Panc1 (cell line): ENCODE results near the gene KIF26A. TPM values are rescaled to one million over a fixed set of nuclear protein-coding genes. Genes with fewer than 3 reads are reported as not detected.

Source experiments
- ATAC-seq: fragments of 200-7000 bp; cut with Tn5 transposase; 2 replicates; pipeline ENCODE4 v1.9.1; 2020; ENCODE audit warnings: mild to moderate bottlenecking, moderate library complexity
- BruUV-seq: library from RNA; stranded (reverse); fragments of 400-500 nt; replicated peaks from 2 replicates; lab custom pipeline; 2021; lab: Mats Ljungman, UMichigan
- CTCF ChIA-PET: fragments of 300-600 bp; sonication (Branson Sonifier 250); formaldehyde crosslinking; loops from one replicate; lab custom pipeline; 2022; ENCODE audit warnings: antibody characterized with exemption; lab: Charles Lee
- POLR2A ChIA-PET: fragments of 300-600 bp; sonication (Branson Sonifier 250); formaldehyde crosslinking; loops from one replicate; lab custom pipeline; 2022; ENCODE audit warnings: antibody characterized with exemption; lab: Charles Lee
- DNase-seq: peaks from one replicate; pipeline ENCODE4 v3.0.0-alpha.2; 2010; ENCODE audit warnings: low read depth, low spot score
- H3K27ac ChIP-seq: 2 replicates; pipeline ENCODE4 v1.5.1; 2011; ENCODE audit warnings: mild to moderate bottlenecking, low read length, inconsistent platforms
- H3K27me3 ChIP-seq: fragments of 200-500 bp; sonication (Bioruptor generic); 2 replicates; pipeline ENCODE4 v1.6.0; 2014; ENCODE audit warnings: low read length, inconsistent platforms; ENCODE audit not compliant: control insufficient read depth, insufficient read depth
- H3K36me3 ChIP-seq: fragments of 200-500 bp; sonication (Bioruptor generic); 2 replicates; pipeline ENCODE4 v1.5.1; 2014; ENCODE audit warnings: inconsistent platforms, mild to moderate bottlenecking, low read length, moderate library complexity; ENCODE audit not compliant: control insufficient read depth, insufficient read depth
- H3K4me1 ChIP-seq: 2 replicates; pipeline ENCODE4 v1.5.1; 2011; ENCODE audit warnings: inconsistent platforms, mild to moderate bottlenecking, low read length, moderate library complexity; ENCODE audit not compliant: control insufficient read depth, insufficient read depth
- H3K4me3 ChIP-seq, 2 experiments: 2 replicates each; pipeline ENCODE4 v1.5.1; 2011 to 2012; ENCODE audit warnings: low read depth in 2 of 2, low read length in 2 of 2, mild to moderate bottlenecking in 2 of 2, inconsistent platforms in 1 of 2, moderate library complexity in 1 of 2
- H3K9me3 ChIP-seq: fragments of 200-500 bp; sonication (Bioruptor generic); 2 replicates; pipeline ENCODE4 v1.5.1; 2014; ENCODE audit warnings: low read depth, mild to moderate bottlenecking, inconsistent platforms, low read length, moderate library complexity; ENCODE audit not compliant: control insufficient read depth, insufficient read depth
- POLR2AphosphoS5 ChIP-seq: IDR thresholded peaks from 2 replicates; pipeline ENCODE4 v1.6.1; 2012; ENCODE audit warnings: mild to moderate bottlenecking, low read depth, low read length, moderate library complexity
- SIN3A ChIP-seq: IDR thresholded peaks from 2 replicates; pipeline ENCODE4 v1.6.1; 2012; ENCODE audit warnings: low read depth, mild to moderate bottlenecking, low read length, moderate library complexity, borderline replicate concordance; ENCODE audit not compliant: insufficient read depth
- TCF7L2 ChIP-seq: IDR thresholded peaks from 2 replicates; pipeline ENCODE4 v1.6.1; 2011; ENCODE audit warnings: mild to moderate bottlenecking, low read depth, low read length, inconsistent platforms
- in situ Hi-C: cut with HindIII; loops from 2 replicates; pipeline ENCODE4 v1.10.0; 2016; ENCODE audit warnings: low sequenced_read_pairs, low pct_unique_long_range_greater_than_20kb
- intact Hi-C: fragments of 100-400 bp; cut with micrococcal nuclease; formaldehyde crosslinking; loops from one replicate; pipeline ENCODE4 v1.10.0; 2022; ENCODE audit not compliant: unreplicated experiment
- total RNA-seq: library from RNA; stranded (reverse); gene quantifications from one replicate; pipeline ENCODE4 v1.2.1, GENCODE V29; 2021; ENCODE audit not compliant: unreplicated experiment
- TF ChIP-seq, protein P1 (sequence below): fragments of 450-650 bp; IDR thresholded peaks from 2 replicates; pipeline ENCODE4 v1.5.1; 2017; ENCODE audit warnings: mild to moderate bottlenecking
- TF ChIP-seq, protein P2 (sequence below), 2 experiments: IDR thresholded peaks; 2 replicates each; pipeline ENCODE4 v1.6.1; 2011 to 2012; ENCODE audit warnings: low read depth in 2 of 2, control low read depth in 1 of 2, low read length in 1 of 2, mild to moderate bottlenecking in 1 of 2, moderate library complexity in 1 of 2; ENCODE audit not compliant: insufficient read depth in 1 of 2

Gene KIF26A
- total RNA-seq, 1 experiment from 2014 or later, result 4.4 TPM

DNA sequence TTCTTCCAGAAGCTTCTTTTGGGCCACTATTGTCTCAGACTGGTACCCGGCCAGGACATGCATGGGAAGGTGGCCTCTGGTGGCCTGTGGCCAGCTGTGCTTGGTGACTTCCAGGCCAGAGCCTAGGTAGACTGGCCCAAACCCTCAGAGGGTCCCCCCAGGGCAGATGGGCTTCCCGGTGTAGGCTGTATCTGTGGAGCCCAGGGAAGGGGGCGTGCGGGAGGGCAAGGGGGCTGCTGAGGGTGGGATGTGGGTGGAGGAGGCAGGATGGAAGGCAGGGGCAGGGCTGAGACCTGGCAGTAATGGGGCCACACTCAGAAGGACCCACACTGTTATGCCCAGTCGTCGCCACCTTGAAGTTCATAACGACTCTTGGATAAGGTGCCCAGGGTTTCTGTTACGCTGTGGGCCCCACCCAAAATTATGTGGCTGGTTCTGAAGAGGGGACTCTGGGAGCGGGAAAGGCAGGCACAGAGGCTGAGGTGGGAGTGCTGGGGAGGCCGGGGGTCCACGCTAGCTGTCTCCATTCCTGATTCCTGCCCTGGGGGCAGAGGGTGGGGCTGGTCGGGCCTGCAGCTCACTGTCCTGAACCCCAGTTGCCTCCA, 52.1 kb downstream of the KIF26A start:
- CTCF ChIA-PET, result no interaction called here

DNA sequence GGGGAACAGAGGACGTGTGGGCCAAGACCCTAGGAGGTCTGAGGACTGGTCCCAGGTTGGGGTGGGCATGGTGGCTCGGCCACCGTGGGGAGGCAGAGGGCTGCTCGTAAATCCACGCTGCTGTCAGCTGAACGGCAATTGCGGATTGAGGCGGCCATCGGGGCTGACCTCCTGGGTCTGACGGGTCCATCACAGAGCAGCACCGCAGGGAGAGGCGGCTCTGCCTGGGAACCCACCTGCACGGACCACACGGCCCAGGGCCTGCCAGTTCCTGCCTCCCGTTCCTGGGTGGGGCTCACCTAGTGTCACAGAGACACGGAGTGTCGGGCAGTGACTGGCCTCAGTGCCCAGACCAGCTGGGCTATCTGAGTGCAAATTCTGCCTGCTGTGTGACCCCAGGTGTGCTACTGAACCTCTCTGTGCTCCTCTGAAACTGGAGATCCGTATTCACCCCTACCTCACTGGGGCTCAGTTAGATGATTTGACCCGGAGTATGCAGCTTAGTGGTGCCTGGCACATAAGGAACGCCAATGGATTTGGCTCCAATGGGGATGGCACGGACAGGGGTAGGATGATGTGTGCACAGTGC, 53.1 kb downstream of the KIF26A start:
- no peaks in the 10 kb centered on the region for H3K4me1 ChIP-seq
- H3K27ac ChIP-seq, result no peak overlapping the region
- H3K27me3 ChIP-seq, result no peaks in the 10 kb centered on the region
- no peak for TF ChIP-seq TCF7L2
- TF ChIP-seq POLR2AphosphoS5, result no peak
- TF ChIP-seq, protein P1, sequence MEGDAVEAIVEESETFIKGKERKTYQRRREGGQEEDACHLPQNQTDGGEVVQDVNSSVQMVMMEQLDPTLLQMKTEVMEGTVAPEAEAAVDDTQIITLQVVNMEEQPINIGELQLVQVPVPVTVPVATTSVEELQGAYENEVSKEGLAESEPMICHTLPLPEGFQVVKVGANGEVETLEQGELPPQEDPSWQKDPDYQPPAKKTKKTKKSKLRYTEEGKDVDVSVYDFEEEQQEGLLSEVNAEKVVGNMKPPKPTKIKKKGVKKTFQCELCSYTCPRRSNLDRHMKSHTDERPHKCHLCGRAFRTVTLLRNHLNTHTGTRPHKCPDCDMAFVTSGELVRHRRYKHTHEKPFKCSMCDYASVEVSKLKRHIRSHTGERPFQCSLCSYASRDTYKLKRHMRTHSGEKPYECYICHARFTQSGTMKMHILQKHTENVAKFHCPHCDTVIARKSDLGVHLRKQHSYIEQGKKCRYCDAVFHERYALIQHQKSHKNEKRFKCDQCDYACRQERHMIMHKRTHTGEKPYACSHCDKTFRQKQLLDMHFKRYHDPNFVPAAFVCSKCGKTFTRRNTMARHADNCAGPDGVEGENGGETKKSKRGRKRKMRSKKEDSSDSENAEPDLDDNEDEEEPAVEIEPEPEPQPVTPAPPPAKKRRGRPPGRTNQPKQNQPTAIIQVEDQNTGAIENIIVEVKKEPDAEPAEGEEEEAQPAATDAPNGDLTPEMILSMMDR, result no peak
- no peak for TF ChIP-seq SIN3A
- TF ChIP-seq, protein P2, sequence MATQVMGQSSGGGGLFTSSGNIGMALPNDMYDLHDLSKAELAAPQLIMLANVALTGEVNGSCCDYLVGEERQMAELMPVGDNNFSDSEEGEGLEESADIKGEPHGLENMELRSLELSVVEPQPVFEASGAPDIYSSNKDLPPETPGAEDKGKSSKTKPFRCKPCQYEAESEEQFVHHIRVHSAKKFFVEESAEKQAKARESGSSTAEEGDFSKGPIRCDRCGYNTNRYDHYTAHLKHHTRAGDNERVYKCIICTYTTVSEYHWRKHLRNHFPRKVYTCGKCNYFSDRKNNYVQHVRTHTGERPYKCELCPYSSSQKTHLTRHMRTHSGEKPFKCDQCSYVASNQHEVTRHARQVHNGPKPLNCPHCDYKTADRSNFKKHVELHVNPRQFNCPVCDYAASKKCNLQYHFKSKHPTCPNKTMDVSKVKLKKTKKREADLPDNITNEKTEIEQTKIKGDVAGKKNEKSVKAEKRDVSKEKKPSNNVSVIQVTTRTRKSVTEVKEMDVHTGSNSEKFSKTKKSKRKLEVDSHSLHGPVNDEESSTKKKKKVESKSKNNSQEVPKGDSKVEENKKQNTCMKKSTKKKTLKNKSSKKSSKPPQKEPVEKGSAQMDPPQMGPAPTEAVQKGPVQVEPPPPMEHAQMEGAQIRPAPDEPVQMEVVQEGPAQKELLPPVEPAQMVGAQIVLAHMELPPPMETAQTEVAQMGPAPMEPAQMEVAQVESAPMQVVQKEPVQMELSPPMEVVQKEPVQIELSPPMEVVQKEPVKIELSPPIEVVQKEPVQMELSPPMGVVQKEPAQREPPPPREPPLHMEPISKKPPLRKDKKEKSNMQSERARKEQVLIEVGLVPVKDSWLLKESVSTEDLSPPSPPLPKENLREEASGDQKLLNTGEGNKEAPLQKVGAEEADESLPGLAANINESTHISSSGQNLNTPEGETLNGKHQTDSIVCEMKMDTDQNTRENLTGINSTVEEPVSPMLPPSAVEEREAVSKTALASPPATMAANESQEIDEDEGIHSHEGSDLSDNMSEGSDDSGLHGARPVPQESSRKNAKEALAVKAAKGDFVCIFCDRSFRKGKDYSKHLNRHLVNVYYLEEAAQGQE (IDR thresholded peaks at IDR 0.05; ENCODE audit: insufficient read depth in 1 of 2, low read depth in 2 of 2, low read length in 1 of 2), result no peak
- intact Hi-C loops (no loop called here), in situ Hi-C loops (no loop called here)
- no TSS peak for BruUV-seq
- ATAC-seq (no peak), DNase-seq (no peak)
- H3K36me3 ChIP-seq, result no peaks in the 10 kb centered on the region
- ChIA-PET CTCF (no interaction called here), POLR2A (no interaction called here)
- no peak overlapping the region for H3K4me3 ChIP-seq
- no peaks in the 10 kb centered on the region for H3K9me3 ChIP-seq

More for the DNA sequence above, 52.1 kb downstream of the KIF26A start:
- Histone ChIP-seq H3K9me3 (no peaks in the 10 kb centered on the region), H3K36me3 (no peaks in the 10 kb centered on the region), H3K27ac (no peak overlapping the region), H3K27me3 (no peaks in the 10 kb centered on the region), H3K4me1 (no peaks in the 10 kb centered on the region), H3K4me3 (no peak overlapping the region)
- in situ Hi-C loops, result no loop called here
- TF ChIP-seq TCF7L2, result no peak
- TF ChIP-seq, protein P2 (IDR thresholded peaks at IDR 0.05; ENCODE audit: insufficient read depth in 1 of 2, low read depth in 2 of 2, low read length in 1 of 2), result no peak
- TF ChIP-seq, protein P1, result no peak
- no peak for TF ChIP-seq SIN3A
- no peak for TF ChIP-seq POLR2AphosphoS5
- no peak for DNase-seq
- intact Hi-C loops, result no loop called here
- no peak for ATAC-seq
- BruUV-seq, result no TSS peak
- POLR2A ChIA-PET, result no interaction called here
